HEK293T (cell line): ENCODE data around the gene PRCP.

ENCODE experiments used
- CTCF ChIA-PET: fragments of 350-600 bp; formaldehyde crosslinking; extraction: SDS; loops from one replicate; lab custom pipeline; 2021; ENCODE audit warnings: antibody characterized with exemption, inconsistent platforms; lab: Yijun Ruan, JAX
- POLR2A ChIA-PET: fragments of 350-600 bp; formaldehyde crosslinking; extraction: SDS; loops from one replicate; lab custom pipeline; 2020; ENCODE audit warnings: antibody characterized with exemption, inconsistent platforms; lab: Yijun Ruan, JAX
- DNase-seq: peaks from one replicate; pipeline ENCODE4 v3.0.0; 2012; ENCODE audit warnings: mixed read lengths; ENCODE audit errors: extremely low spot score
- ARNT ChIP-seq: fragments of 450-650 bp; IDR thresholded peaks from 2 replicates; pipeline ENCODE4 v1.6.1; 2017; ENCODE audit warnings: mild to moderate bottlenecking
- BHLHE40 ChIP-seq: fragments of 450-650 bp; IDR thresholded peaks from 2 replicates; pipeline ENCODE4 v1.6.1; 2016; ENCODE audit warnings: mild to moderate bottlenecking, moderate library complexity, borderline replicate concordance
- CTBP1 ChIP-seq: fragments of 450-650 bp; IDR thresholded peaks from 2 replicates; pipeline ENCODE4 v1.6.1; 2016; ENCODE audit warnings: borderline replicate concordance
- FOXA1 ChIP-seq: fragments of 450-650 bp; IDR thresholded peaks from 2 replicates; pipeline ENCODE4 v1.6.1; 2016; ENCODE audit warnings: mild to moderate bottlenecking
- FOXK2 ChIP-seq: fragments of 450-650 bp; IDR thresholded peaks from 2 replicates; pipeline ENCODE4 v1.6.1; 2016; ENCODE audit warnings: mild to moderate bottlenecking
- FOXM1 ChIP-seq: fragments of 450-650 bp; IDR thresholded peaks from 2 replicates; pipeline ENCODE4 v1.6.1; 2017; ENCODE audit warnings: mild to moderate bottlenecking, borderline replicate concordance
- HDGF ChIP-seq: fragments of 450-650 bp; IDR thresholded peaks from 2 replicates; pipeline ENCODE4 v1.6.1; 2017; ENCODE audit warnings: antibody characterized with exemption, borderline replicate concordance
- L3MBTL2 ChIP-seq: fragments of 450-650 bp; conservative IDR thresholded peaks from 2 replicates; pipeline ENCODE4 v1.6.1; 2016; ENCODE audit warnings: mild to moderate bottlenecking
- LEF1 ChIP-seq: fragments of 450-650 bp; IDR thresholded peaks from 2 replicates; pipeline ENCODE4 v1.6.1; 2017; ENCODE audit warnings: mild to moderate bottlenecking, borderline replicate concordance
- NFRKB ChIP-seq: fragments of 450-650 bp; IDR thresholded peaks from 2 replicates; pipeline ENCODE4 v1.6.1; 2016; ENCODE audit warnings: mild to moderate bottlenecking, moderate library complexity
- PKNOX1 ChIP-seq: fragments of 450-650 bp; IDR thresholded peaks from 2 replicates; pipeline ENCODE4 v1.6.1; 2016
- SP1 ChIP-seq: fragments of 450-650 bp; IDR thresholded peaks from 2 replicates; pipeline ENCODE4 v1.6.1; 2017
- SUZ12 ChIP-seq: fragments of 450-650 bp; IDR thresholded peaks from 2 replicates; pipeline ENCODE4 v1.6.1; 2016; ENCODE audit warnings: mild to moderate bottlenecking
- TARDBP ChIP-seq: fragments of 450-650 bp; IDR thresholded peaks from 2 replicates; pipeline ENCODE4 v1.6.1; 2016

PRCP gene

GRCh38 chr11:82775736-82776346 lies 124.4 kb downstream of the PRCP start:
- TF ChIP-seq L3MBTL2 (no peak), LEF1 (no peak), CTBP1 (no peak), FOXK2 (no peak), SUZ12 (no peak), ARNT (no peak), SP1 (no peak), PKNOX1 (no peak), TARDBP (no peak), NFRKB (no peak), HDGF (no peak)
- ChIA-PET POLR2A (no interaction called here), CTCF (interaction anchor here (0.6 to 1.6 kb wide), 10 partner anchors 13 to 92 kb away, joined by 3 to 10 read pairs (median 4); partner anchors contain the start of gene FAM181B)
- peak; percentile 63 for DNase-seq

GRCh38 chr11:82775218-82775617 lies 125.0 kb downstream of the PRCP start:
- ChIA-PET POLR2A (no interaction called here), CTCF (interaction anchor here (0.9 to 1.6 kb wide), 4 partner anchors 14 to 92 kb away, joined by 4 to 10 read pairs (median 6); partner anchors contain the start of gene FAM181B)
- no peak for DNase-seq
- no peak for TF ChIP-seq ARNT
- TF ChIP-seq CTBP1: no peak
- TF ChIP-seq PKNOX1: no peak
- no peak for TF ChIP-seq NFRKB
- TF ChIP-seq TARDBP: no peak
- TF ChIP-seq SP1: no peak
- no peak for TF ChIP-seq SUZ12
- no peak for TF ChIP-seq FOXA1
- no peak for TF ChIP-seq FOXM1
- TF ChIP-seq BHLHE40: no peak
